ENCODE results near the gene CPA2.

GRCh38 chr7:130258494-130259078 is 8.1 kb upstream of the CPA2 start:
- TF ChIP-seq, protein P1, sequence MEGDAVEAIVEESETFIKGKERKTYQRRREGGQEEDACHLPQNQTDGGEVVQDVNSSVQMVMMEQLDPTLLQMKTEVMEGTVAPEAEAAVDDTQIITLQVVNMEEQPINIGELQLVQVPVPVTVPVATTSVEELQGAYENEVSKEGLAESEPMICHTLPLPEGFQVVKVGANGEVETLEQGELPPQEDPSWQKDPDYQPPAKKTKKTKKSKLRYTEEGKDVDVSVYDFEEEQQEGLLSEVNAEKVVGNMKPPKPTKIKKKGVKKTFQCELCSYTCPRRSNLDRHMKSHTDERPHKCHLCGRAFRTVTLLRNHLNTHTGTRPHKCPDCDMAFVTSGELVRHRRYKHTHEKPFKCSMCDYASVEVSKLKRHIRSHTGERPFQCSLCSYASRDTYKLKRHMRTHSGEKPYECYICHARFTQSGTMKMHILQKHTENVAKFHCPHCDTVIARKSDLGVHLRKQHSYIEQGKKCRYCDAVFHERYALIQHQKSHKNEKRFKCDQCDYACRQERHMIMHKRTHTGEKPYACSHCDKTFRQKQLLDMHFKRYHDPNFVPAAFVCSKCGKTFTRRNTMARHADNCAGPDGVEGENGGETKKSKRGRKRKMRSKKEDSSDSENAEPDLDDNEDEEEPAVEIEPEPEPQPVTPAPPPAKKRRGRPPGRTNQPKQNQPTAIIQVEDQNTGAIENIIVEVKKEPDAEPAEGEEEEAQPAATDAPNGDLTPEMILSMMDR (IDR thresholded peaks at IDR 0.05): no peak
- no peak for TF ChIP-seq POLR2A (IDR thresholded peaks at IDR 0.05)
